ENCODE results near the gene NSG2.

DNA sequence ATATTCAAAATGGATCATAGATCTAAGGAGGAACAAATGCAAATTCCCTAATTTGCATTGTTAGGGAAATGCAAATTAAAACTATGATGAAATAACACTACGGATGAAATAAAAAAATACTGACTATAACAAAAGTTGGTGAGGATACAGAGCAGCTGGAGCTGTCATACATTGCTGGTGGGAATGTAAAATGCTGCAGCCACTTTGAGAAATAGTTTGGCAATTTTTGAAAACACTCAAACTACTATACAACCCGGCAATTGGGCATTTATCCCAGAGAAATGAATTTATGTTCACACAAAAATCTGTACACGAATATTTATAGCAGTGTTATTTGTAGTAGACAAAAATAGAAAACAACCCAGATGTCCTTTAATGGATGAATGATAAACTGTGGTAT lies 34.1 kb upstream of the NSG2 start:
- TF ChIP-seq POLR2A (IDR thresholded peaks at IDR 0.05), result no peak
- TF ChIP-seq, protein P1, sequence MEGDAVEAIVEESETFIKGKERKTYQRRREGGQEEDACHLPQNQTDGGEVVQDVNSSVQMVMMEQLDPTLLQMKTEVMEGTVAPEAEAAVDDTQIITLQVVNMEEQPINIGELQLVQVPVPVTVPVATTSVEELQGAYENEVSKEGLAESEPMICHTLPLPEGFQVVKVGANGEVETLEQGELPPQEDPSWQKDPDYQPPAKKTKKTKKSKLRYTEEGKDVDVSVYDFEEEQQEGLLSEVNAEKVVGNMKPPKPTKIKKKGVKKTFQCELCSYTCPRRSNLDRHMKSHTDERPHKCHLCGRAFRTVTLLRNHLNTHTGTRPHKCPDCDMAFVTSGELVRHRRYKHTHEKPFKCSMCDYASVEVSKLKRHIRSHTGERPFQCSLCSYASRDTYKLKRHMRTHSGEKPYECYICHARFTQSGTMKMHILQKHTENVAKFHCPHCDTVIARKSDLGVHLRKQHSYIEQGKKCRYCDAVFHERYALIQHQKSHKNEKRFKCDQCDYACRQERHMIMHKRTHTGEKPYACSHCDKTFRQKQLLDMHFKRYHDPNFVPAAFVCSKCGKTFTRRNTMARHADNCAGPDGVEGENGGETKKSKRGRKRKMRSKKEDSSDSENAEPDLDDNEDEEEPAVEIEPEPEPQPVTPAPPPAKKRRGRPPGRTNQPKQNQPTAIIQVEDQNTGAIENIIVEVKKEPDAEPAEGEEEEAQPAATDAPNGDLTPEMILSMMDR (IDR thresholded peaks at IDR 0.05), result no peak

Data from testis (tissue), 2 donors.